H9 (cell line): Measurements from ENCODE around the gene SNX21. TPM values are rescaled to one million over a fixed set of nuclear protein-coding genes. Genes with fewer than 3 reads are reported as not detected.
A peak's percentile ranks its signal among the peaks of the same experiment; 100 is the strongest.

Source experiments
- DNase-seq: peaks from one replicate; pipeline ENCODE4 v3.0.0-alpha.2; 2017
- H2AFZ ChIP-seq: one replicate; pipeline ENCODE4 v1.6.1; 2013; ENCODE audit warnings: mild to moderate bottlenecking, low read length, control low read depth, moderate library complexity
- H2AK5ac ChIP-seq: 2 replicates; pipeline ENCODE4 v1.6.1; 2013; ENCODE audit warnings: low read length, control low read depth, mixed read lengths; ENCODE audit not compliant: insufficient read length
- H2BK120ac ChIP-seq: one replicate; pipeline ENCODE4 v1.6.1; 2013; ENCODE audit warnings: low read depth, mild to moderate bottlenecking, low read length, control low read depth, inconsistent platforms; ENCODE audit not compliant: poor library complexity, severe bottlenecking
- H2BK12ac ChIP-seq: 2 replicates; pipeline ENCODE4 v1.6.1; 2013; ENCODE audit warnings: low read length, control low read depth, mixed read lengths, low read depth; ENCODE audit not compliant: insufficient read length
- H2BK15ac ChIP-seq: 2 replicates; pipeline ENCODE4 v1.6.1; 2013; ENCODE audit warnings: low read depth, low read length, control low read depth
- H2BK20ac ChIP-seq: one replicate; pipeline ENCODE4 v1.6.1; 2013; ENCODE audit warnings: low read depth, mild to moderate bottlenecking, low read length, control low read depth, inconsistent platforms; ENCODE audit not compliant: poor library complexity, severe bottlenecking
- H2BK5ac ChIP-seq: 2 replicates; pipeline ENCODE4 v1.6.1; 2013; ENCODE audit warnings: low read length, control low read depth, mixed read lengths; ENCODE audit not compliant: insufficient read length
- H3K14ac ChIP-seq: 2 replicates; pipeline ENCODE4 v1.6.1; 2013; ENCODE audit warnings: low read length, control low read depth; ENCODE audit not compliant: insufficient read depth
- H3K18ac ChIP-seq: 2 replicates; pipeline ENCODE4 v1.6.1; 2013; ENCODE audit warnings: low read depth, mild to moderate bottlenecking, mixed read lengths, low read length, control low read depth; ENCODE audit not compliant: insufficient read length
- H3K23ac ChIP-seq: 2 replicates; pipeline ENCODE4 v1.6.1; 2013; ENCODE audit warnings: low read length, control low read depth, mixed read lengths, low read depth; ENCODE audit not compliant: insufficient read length
- H3K23me2 ChIP-seq: 2 replicates; pipeline ENCODE4 v1.6.1; 2013; ENCODE audit warnings: low read depth, mild to moderate bottlenecking, mixed read lengths, low read length, control low read depth; ENCODE audit not compliant: insufficient read length, poor library complexity, severe bottlenecking
- H3K27ac ChIP-seq: 2 replicates; pipeline ENCODE4 v1.5.1; 2013; ENCODE audit warnings: low read length, control low read depth, mixed read lengths, low read depth; ENCODE audit not compliant: insufficient read length
- H3K27me3 ChIP-seq: 2 replicates; pipeline ENCODE4 v1.6.1; 2013; ENCODE audit warnings: low read length, control low read depth, inconsistent platforms; ENCODE audit not compliant: insufficient read depth
- H3K4ac ChIP-seq: 2 replicates; pipeline ENCODE4 v1.6.1; 2013; ENCODE audit warnings: low read depth, mild to moderate bottlenecking, control low read depth, inconsistent platforms, low read length, moderate library complexity
- H3K4me1 ChIP-seq: 2 replicates; pipeline ENCODE4 v1.6.1; 2013; ENCODE audit warnings: low read length, control low read depth, inconsistent platforms; ENCODE audit not compliant: insufficient read depth
- H3K4me2 ChIP-seq: 2 replicates; pipeline ENCODE4 v1.6.1; 2013; ENCODE audit warnings: low read length, control low read depth, mixed read lengths; ENCODE audit not compliant: insufficient read length, insufficient read depth
- H3K56ac ChIP-seq: 2 replicates; pipeline ENCODE4 v1.6.1; 2013; ENCODE audit warnings: low read depth, mild to moderate bottlenecking, mixed read lengths, low read length, control low read depth; ENCODE audit not compliant: insufficient read length
- H3K79me1 ChIP-seq: 2 replicates; pipeline ENCODE4 v1.6.1; 2013; ENCODE audit warnings: low read depth, mild to moderate bottlenecking, moderate library complexity, low read length, control low read depth, inconsistent platforms; ENCODE audit not compliant: insufficient read depth, poor library complexity, severe bottlenecking
- H3K79me2 ChIP-seq: 2 replicates; pipeline ENCODE4 v1.6.1; 2013; ENCODE audit warnings: low read length, control low read depth, inconsistent platforms; ENCODE audit not compliant: insufficient read depth
- H3K9ac ChIP-seq: 2 replicates; pipeline ENCODE4 v1.6.1; 2013; ENCODE audit warnings: low read length, control low read depth, mixed read lengths; ENCODE audit not compliant: insufficient read length; ENCODE audit errors: extremely low read depth
- H3K9me3 ChIP-seq: one replicate; pipeline ENCODE4 v1.6.1; 2013; ENCODE audit warnings: low read depth, low read length, inconsistent platforms; ENCODE audit not compliant: control insufficient read depth
- H3T11ph ChIP-seq: one replicate; pipeline ENCODE4 v1.6.1; 2013; ENCODE audit warnings: mild to moderate bottlenecking, low read length, control low read depth, inconsistent platforms
- H4K20me1 ChIP-seq: one replicate; pipeline ENCODE4 v1.6.1; 2013; ENCODE audit not compliant: control insufficient read depth, insufficient read length, insufficient read depth
- H4K5ac ChIP-seq: 2 replicates; pipeline ENCODE4 v1.6.1; 2013; ENCODE audit warnings: low read depth, mild to moderate bottlenecking, mixed read lengths, low read length, control low read depth; ENCODE audit not compliant: insufficient read length
- H4K8ac ChIP-seq: replicated peaks from 2 replicates; pipeline ENCODE4 v1.6.1; 2013; ENCODE audit warnings: low read length, control low read depth, mixed read lengths, low read depth; ENCODE audit not compliant: insufficient read length
- H4K91ac ChIP-seq: 2 replicates; pipeline ENCODE4 v1.6.1; 2013; ENCODE audit warnings: low read depth, mild to moderate bottlenecking, moderate library complexity, mixed read lengths, low read length, control low read depth; ENCODE audit not compliant: insufficient read length
- H3K27ac Mint-ChIP-seq, 3 experiments: 2 replicates in 2 of 3; 3 replicates in 1 of 3; pipeline ENCODE4 v1.8.0; 2020 to 2021; ENCODE audit warnings: mixed read lengths in 3 of 3, mild to moderate bottlenecking in 1 of 3, moderate library complexity in 1 of 3
- H3K27me3 Mint-ChIP-seq: 2 replicates; pipeline ENCODE4 v1.8.0; 2021; ENCODE audit warnings: low read depth, mild to moderate bottlenecking, moderate library complexity, mixed read lengths
- H3K36me3 Mint-ChIP-seq, 3 experiments: 2 replicates in 2 of 3; 3 replicates in 1 of 3; pipeline ENCODE4 v1.8.0; 2020 to 2021; ENCODE audit warnings: low read depth in 3 of 3, mixed read lengths in 3 of 3; ENCODE audit not compliant: insufficient read depth in 1 of 3
- H3K4me1 Mint-ChIP-seq, 2 experiments: 2 replicates each; pipeline ENCODE4 v1.8.0; 2020; ENCODE audit warnings: mixed read lengths in 2 of 2
- H3K4me3 Mint-ChIP-seq, 2 experiments: 2 replicates in 1 of 2; 3 replicates in 1 of 2; pipeline ENCODE4 v1.8.0; 2020 to 2021; ENCODE audit warnings: mild to moderate bottlenecking in 2 of 2, mixed read lengths in 2 of 2, moderate library complexity in 1 of 2
- H3K9me3 Mint-ChIP-seq, 2 experiments: 2 replicates in 1 of 2; 3 replicates in 1 of 2; pipeline ENCODE4 v1.8.0; 2020; ENCODE audit warnings: mild to moderate bottlenecking in 2 of 2, mixed read lengths in 2 of 2, moderate library complexity in 1 of 2
- CTCF ChIP-seq: fragments of 200-600 bp; sonication (generic); conservative IDR thresholded peaks from 3 replicates; pipeline ENCODE4 v1.8.0; 2021; ENCODE audit warnings: antibody characterized with exemption, mild to moderate bottlenecking
- WGBS: extraction: QIAGEN DNeasy Blood & Tissue Kit; methylation state at CpG from one replicate; pipeline ENCODE4 v1.1.7; 2013; ENCODE audit warnings: missing lambda C conversion rate, low lambda C conversion rate, mixed read lengths; ENCODE audit not compliant: insufficient read length; ENCODE audit errors: extremely low coverage; 5-methylcytosine and 5-hydroxymethylcytosine counted together
- total RNA-seq: library from RNA; stranded (reverse); gene quantifications from 2 replicates; pipeline ENCODE4 v1.2.1, GENCODE V29; 2021

Gene SNX21
- total RNA-seq, 1 experiment from 2014 or later, result 20.5 TPM

DNA sequence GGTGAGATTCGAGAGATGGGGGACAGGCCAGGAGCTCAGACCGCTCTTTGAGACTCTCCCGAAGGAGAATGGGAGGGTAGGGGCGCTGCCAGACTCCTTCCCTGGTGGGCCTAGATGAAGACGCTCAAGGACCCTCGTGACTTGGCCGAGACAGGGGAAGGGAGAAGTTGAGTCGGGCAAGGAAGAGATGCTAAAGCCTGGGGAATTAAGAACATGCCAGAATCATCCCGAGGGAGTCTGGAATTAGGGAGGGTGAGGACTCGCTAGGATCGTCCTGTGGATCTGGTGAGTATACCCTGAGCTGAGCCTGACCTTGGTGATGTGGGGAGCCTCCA is 20.6 kb upstream of the SNX21 start:
- H2BK5ac ChIP-seq, result no peak overlapping the region
- H3K27me3 Mint-ChIP-seq, result no peaks in the 10 kb centered on the region
- peak overlapping the region; percentile 82 for H3K9ac ChIP-seq
- H3K36me3 Mint-ChIP-seq, result peaks cover 45 to 77% (median 70%) of the 10 kb centered on the region in 3 experiments
- no peak overlapping the region for H4K91ac ChIP-seq
- no peak overlapping the region for H2BK120ac ChIP-seq
- no peak overlapping the region for H4K5ac ChIP-seq
- DNase-seq, result no peak
- no peak overlapping the region for H2BK12ac ChIP-seq
- no peak overlapping the region for H3K23ac ChIP-seq
- H4K8ac ChIP-seq, result no peak overlapping the region
- peaks cover 16 to 19% of the 10 kb centered on the region in 2 experiments for H3K4me1 Mint-ChIP-seq
- H3K9me3 ChIP-seq, result no peaks in the 10 kb centered on the region
- H4K20me1 ChIP-seq, result no peaks in the 10 kb centered on the region
- peak overlapping the region; percentile 25 for H3K18ac ChIP-seq
- no CpG with 5 or more reads among the region's 11 CpGs for WGBS
- peak overlapping the region; percentile 76 to 95 (median 81); a peak in 6 of 7 replicates for H3K27ac Mint-ChIP-seq
- H3K4me3 Mint-ChIP-seq, result peak overlapping the region; percentile 98 to 99
- peaks cover 10% of the 10 kb centered on the region; the same call in 1 of the 2 replicates for H3K79me2 ChIP-seq
- H3K56ac ChIP-seq, result no peak overlapping the region
- no peak overlapping the region for H2AK5ac ChIP-seq
- peaks cover 0 to 3% of the 10 kb centered on the region in 2 experiments; a peak in 2 of 5 replicates for H3K9me3 Mint-ChIP-seq
- peak overlapping the region; percentile 71 for H3K4me2 ChIP-seq
- TF ChIP-seq CTCF, result no peak
- H3K14ac ChIP-seq, result peak overlapping the region; percentile 7; the same call in 1 of the 2 replicates
- H3K23me2 ChIP-seq, result peaks cover 7% of the 10 kb centered on the region
- no peaks in the 10 kb centered on the region for H3K4me1 ChIP-seq
- H3K27me3 ChIP-seq, result no peaks in the 10 kb centered on the region
- no peak overlapping the region for H2BK15ac ChIP-seq
- no peak overlapping the region for H2BK20ac ChIP-seq
- H2AFZ ChIP-seq, result no peak overlapping the region
- H3K27ac ChIP-seq, result no peak overlapping the region
- H3T11ph ChIP-seq, result no peak overlapping the region
- H3K4ac ChIP-seq, result no peak overlapping the region
- H3K79me1 ChIP-seq, result peaks cover 3% of the 10 kb centered on the region
